Type B pancreatic cell (in vitro differentiated cells): ENCODE data around the gene CLEC2A. TPM values are rescaled to one million over a fixed set of nuclear protein-coding genes. Genes with fewer than 3 reads are reported as not detected.

Experiments
- DNase-seq: peaks from one replicate; pipeline ENCODE4 v3.0.0; 2021; ENCODE audit warnings: mixed read lengths; ENCODE audit not compliant: unreplicated experiment; ENCODE audit errors: extremely low spot score
- H3K27ac Mint-ChIP-seq: 2 replicates; pipeline ENCODE4 v1.8.0; 2021; ENCODE audit warnings: mild to moderate bottlenecking, mixed read lengths
- H3K27me3 Mint-ChIP-seq: 2 replicates; pipeline ENCODE4 v1.8.0; 2021; ENCODE audit warnings: mixed read lengths
- H3K36me3 Mint-ChIP-seq: 2 replicates; pipeline ENCODE4 v1.8.0; 2021; ENCODE audit warnings: mixed read lengths
- H3K4me1 Mint-ChIP-seq: one replicate; pipeline ENCODE4 v1.8.0; 2021; ENCODE audit warnings: mixed read lengths; ENCODE audit not compliant: unreplicated experiment
- H3K4me3 Mint-ChIP-seq: 2 replicates; pipeline ENCODE4 v1.8.0; 2021; ENCODE audit warnings: mild to moderate bottlenecking, mixed read lengths
- H3K9me3 Mint-ChIP-seq: 2 replicates; pipeline ENCODE4 v1.8.0; 2021; ENCODE audit warnings: mixed read lengths
- CTCF ChIP-seq: fragments of 200-600 bp; sonication (generic); conservative IDR thresholded peaks from 2 replicates; pipeline ENCODE4 v1.5.0; 2021; ENCODE audit warnings: antibody characterized with exemption, mild to moderate bottlenecking
- total RNA-seq: library from RNA; stranded (reverse); gene quantifications from 2 replicates; pipeline ENCODE4 v1.2.1, GENCODE V29; 2021; ENCODE audit warnings: low replicate concordance

CLEC2A gene
- total RNA-seq, 1 donor from 2014 or later: not detected

- DNase-seq: no peak
- TF ChIP-seq CTCF: no peak
- Mint-ChIP-seq H3K4me3 (no peak overlapping the region), H3K27ac (no peak overlapping the region), H3K9me3 (no peaks in the 10 kb centered on the region), H3K27me3 (peaks cover 16% of the 10 kb centered on the region), H3K4me1 (no peaks in the 10 kb centered on the region), H3K36me3 (no peaks in the 10 kb centered on the region)
Measured at GRCh38 chr12:9951026-9951675, 19.0 kb upstream of the CLEC2A start.

- no peak for DNase-seq
- Mint-ChIP-seq H3K4me3 (no peak overlapping the region), H3K9me3 (no peaks in the 10 kb centered on the region), H3K27ac (no peak overlapping the region), H3K27me3 (peaks cover 21% of the 10 kb centered on the region), H3K36me3 (no peaks in the 10 kb centered on the region), H3K4me1 (no peaks in the 10 kb centered on the region)
- no peak for TF ChIP-seq CTCF
Measured at GRCh38 chr12:9948606-9949296, 16.6 kb upstream of the CLEC2A start.

- TF ChIP-seq CTCF: no peak
- Mint-ChIP-seq H3K36me3 (no peaks in the 10 kb centered on the region), H3K27me3 (peaks cover 24% of the 10 kb centered on the region), H3K9me3 (no peaks in the 10 kb centered on the region), H3K27ac (no peak overlapping the region), H3K4me3 (no peak overlapping the region), H3K4me1 (no peaks in the 10 kb centered on the region)
- no peak for DNase-seq
Measured at GRCh38 chr12:9947674-9948073, 15.5 kb upstream of the CLEC2A start.

GRCh38 chr12:9944391-9944790 lies 12.2 kb upstream of the CLEC2A start:
- Mint-ChIP-seq H3K27me3 (peaks cover 23% of the 10 kb centered on the region), H3K4me3 (no peak overlapping the region)

GRCh38 chr12:9943240-9943639 lies 11.1 kb upstream of the CLEC2A start:
- DNase-seq: no peak
- H3K36me3 Mint-ChIP-seq: no peaks in the 10 kb centered on the region
- TF ChIP-seq CTCF: no peak

More at GRCh38 chr12:9944391-9944790, 12.2 kb upstream of the CLEC2A start:
- DNase-seq: no peak
- Mint-ChIP-seq H3K36me3 (no peaks in the 10 kb centered on the region), H3K9me3 (no peaks in the 10 kb centered on the region), H3K27ac (no peak overlapping the region), H3K4me1 (no peaks in the 10 kb centered on the region)
- no peak for TF ChIP-seq CTCF

More at GRCh38 chr12:9943240-9943639, 11.1 kb upstream of the CLEC2A start:
- Mint-ChIP-seq H3K9me3 (no peaks in the 10 kb centered on the region), H3K4me3 (no peak overlapping the region), H3K27me3 (peaks cover 23% of the 10 kb centered on the region), H3K4me1 (no peaks in the 10 kb centered on the region), H3K27ac (no peak overlapping the region)
